ENCODE data around the gene DLX5.

The DLX5 gene

GRCh38 chr7:97021747-97022490, 2.7 kb downstream of the DLX5 start:
- Mint-ChIP-seq H3K9me3 (no peaks in the 10 kb centered on the region), H3K4me1 (peaks cover 53% of the 10 kb centered on the region), H3K27ac (no peak overlapping the region), H3K27me3 (ENCODE audit: low read depth) (peaks cover 100% of the 10 kb centered on the region), H3K4me3 (peak overlapping the region; percentile 65 to 88 (median 86)), H3K36me3 (ENCODE audit: low read depth) (no peaks in the 10 kb centered on the region)
- TF ChIP-seq, protein P1, sequence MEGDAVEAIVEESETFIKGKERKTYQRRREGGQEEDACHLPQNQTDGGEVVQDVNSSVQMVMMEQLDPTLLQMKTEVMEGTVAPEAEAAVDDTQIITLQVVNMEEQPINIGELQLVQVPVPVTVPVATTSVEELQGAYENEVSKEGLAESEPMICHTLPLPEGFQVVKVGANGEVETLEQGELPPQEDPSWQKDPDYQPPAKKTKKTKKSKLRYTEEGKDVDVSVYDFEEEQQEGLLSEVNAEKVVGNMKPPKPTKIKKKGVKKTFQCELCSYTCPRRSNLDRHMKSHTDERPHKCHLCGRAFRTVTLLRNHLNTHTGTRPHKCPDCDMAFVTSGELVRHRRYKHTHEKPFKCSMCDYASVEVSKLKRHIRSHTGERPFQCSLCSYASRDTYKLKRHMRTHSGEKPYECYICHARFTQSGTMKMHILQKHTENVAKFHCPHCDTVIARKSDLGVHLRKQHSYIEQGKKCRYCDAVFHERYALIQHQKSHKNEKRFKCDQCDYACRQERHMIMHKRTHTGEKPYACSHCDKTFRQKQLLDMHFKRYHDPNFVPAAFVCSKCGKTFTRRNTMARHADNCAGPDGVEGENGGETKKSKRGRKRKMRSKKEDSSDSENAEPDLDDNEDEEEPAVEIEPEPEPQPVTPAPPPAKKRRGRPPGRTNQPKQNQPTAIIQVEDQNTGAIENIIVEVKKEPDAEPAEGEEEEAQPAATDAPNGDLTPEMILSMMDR (IDR thresholded peaks at IDR 0.05; ENCODE audit: unreplicated experiment in 3 of 3) = no peak

GRCh38 chr7:97020996-97021746, 3.5 kb downstream of the DLX5 start:
- no peaks in the 10 kb centered on the region for H3K9me3 Mint-ChIP-seq
- TF ChIP-seq, protein P1 (IDR thresholded peaks at IDR 0.05; ENCODE audit: unreplicated experiment in 3 of 3) = no peak
- H3K27ac Mint-ChIP-seq = no peak overlapping the region
- no peaks in the 10 kb centered on the region for H3K36me3 Mint-ChIP-seq (ENCODE audit: low read depth)
- peaks cover 100% of the 10 kb centered on the region for H3K27me3 Mint-ChIP-seq (ENCODE audit: low read depth)
- H3K4me1 Mint-ChIP-seq = peaks cover 53% of the 10 kb centered on the region
- peak overlapping the region; percentile 50 to 66 (median 65) for H3K4me3 Mint-ChIP-seq

DNA sequence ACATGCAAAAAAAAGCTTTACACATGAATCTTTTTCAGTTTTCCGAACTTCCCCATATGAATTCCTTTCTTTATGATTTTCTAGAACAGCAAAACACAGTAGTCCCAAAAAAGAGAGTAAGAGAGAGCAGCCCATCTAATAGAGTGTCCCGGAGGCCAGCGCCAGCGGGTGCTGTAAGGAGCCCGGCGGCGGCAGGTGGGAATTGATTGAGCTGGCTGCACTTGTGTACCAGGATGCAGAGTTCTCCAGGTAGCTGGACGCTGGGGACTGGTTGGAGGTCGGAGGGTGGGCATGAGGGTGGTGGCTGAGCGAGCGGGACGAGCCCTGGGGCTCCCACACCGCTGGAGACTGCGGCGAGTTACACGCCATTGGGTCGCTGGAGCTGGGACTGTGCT, 4.0 kb downstream of the DLX5 start:
- Mint-ChIP-seq H3K36me3 (ENCODE audit: low read depth) (no peaks in the 10 kb centered on the region), H3K27me3 (ENCODE audit: low read depth) (peaks cover 100% of the 10 kb centered on the region), H3K4me3 (peak overlapping the region in 2 of 3 experiments; percentile 25 to 53), H3K9me3 (no peaks in the 10 kb centered on the region), H3K27ac (no peak overlapping the region), H3K4me1 (peaks cover 48% of the 10 kb centered on the region)
- TF ChIP-seq, protein P1 (IDR thresholded peaks at IDR 0.05; ENCODE audit: unreplicated experiment in 3 of 3) = no peak

GRCh38 chr7:97019710-97020225, 4.9 kb downstream of the DLX5 start:
- Mint-ChIP-seq H3K4me1 (peaks cover 43% of the 10 kb centered on the region), H3K27me3 (ENCODE audit: low read depth) (peaks cover 100% of the 10 kb centered on the region), H3K4me3 (no peak overlapping the region), H3K9me3 (no peaks in the 10 kb centered on the region), H3K36me3 (ENCODE audit: low read depth) (no peaks in the 10 kb centered on the region), H3K27ac (no peak overlapping the region)
- TF ChIP-seq, protein P1 (IDR thresholded peaks at IDR 0.05; ENCODE audit: unreplicated experiment in 3 of 3) = no peak

GRCh38 chr7:97018791-97019531, 5.7 kb downstream of the DLX5 start:
- TF ChIP-seq, protein P1 (IDR thresholded peaks at IDR 0.05; ENCODE audit: unreplicated experiment in 3 of 3) = no peak
- H3K4me3 Mint-ChIP-seq = peak overlapping the region in 2 of 3 experiments; percentile 3 to 28
- peaks cover 100% of the 10 kb centered on the region for H3K27me3 Mint-ChIP-seq (ENCODE audit: low read depth)
- no peak overlapping the region for H3K27ac Mint-ChIP-seq
- H3K4me1 Mint-ChIP-seq = peaks cover 35% of the 10 kb centered on the region
- no peaks in the 10 kb centered on the region for H3K36me3 Mint-ChIP-seq (ENCODE audit: low read depth)
- no peaks in the 10 kb centered on the region for H3K9me3 Mint-ChIP-seq
